Keratinocyte (primary cell): ENCODE results near the gene STAG1. TPM values are rescaled to one million over a fixed set of nuclear protein-coding genes. Genes with fewer than 3 reads are reported as not detected.

ENCODE experiments used
- DNase-seq: peaks from one replicate; pipeline ENCODE4 v3.0.0-alpha.2; 2011; ENCODE audit warnings: low read depth, missing footprints, low spot score
- FAIRE-seq: peaks from 2 replicates; lab custom pipeline; 2011; peaks lifted over from hg19 to GRCh38; lab: Jason Lieb, UNC
- H2AFZ ChIP-seq: 2 replicates; pipeline ENCODE4 v1.6.0; 2012; ENCODE audit warnings: low read length, control low read depth, inconsistent platforms; ENCODE audit not compliant: control insufficient read depth
- H3K27ac ChIP-seq: 2 replicates; pipeline ENCODE4 v1.5.1; 2011; ENCODE audit warnings: low read length; ENCODE audit not compliant: control insufficient read depth, insufficient read depth
- H3K27me3 ChIP-seq: 3 replicates; pipeline ENCODE4 v1.6.0; 2011; ENCODE audit warnings: low read length; ENCODE audit not compliant: control insufficient read depth, insufficient read depth; ENCODE audit errors: extremely low read depth
- H3K36me3 ChIP-seq, 2 experiments: 2 replicates in 1 of 2; 3 replicates in 1 of 2; pipeline ENCODE4 v1.5.1; 2011; ENCODE audit warnings: low read length in 2 of 2, mild to moderate bottlenecking in 1 of 2; ENCODE audit not compliant: control insufficient read depth in 2 of 2, insufficient read depth in 2 of 2; ENCODE audit errors: extremely low read depth in 1 of 2
- H3K4me1 ChIP-seq: 3 replicates; pipeline ENCODE4 v1.5.1; 2011; ENCODE audit warnings: low read length; ENCODE audit not compliant: control insufficient read depth, insufficient read depth; ENCODE audit errors: extremely low read depth
- H3K4me2 ChIP-seq: 3 replicates; pipeline ENCODE4 v1.6.0; 2011; ENCODE audit warnings: low read depth, low read length; ENCODE audit not compliant: control insufficient read depth, insufficient read depth; ENCODE audit errors: extremely low read depth
- H3K4me3 ChIP-seq, 3 experiments: fragments of 200-600 bp in 1 of 3; sonication (generic) in 1 of 3; 2 replicates in 2 of 3; 3 replicates in 1 of 3; pipeline ENCODE4 v1.5.1; 2011 to 2016; ENCODE audit warnings: low read length in 3 of 3, mild to moderate bottlenecking in 3 of 3, control low read depth in 2 of 3, inconsistent platforms in 1 of 3, low read depth in 1 of 3, mixed read lengths in 1 of 3, mixed run types in 1 of 3, moderate library complexity in 1 of 3; ENCODE audit not compliant: control insufficient read depth in 2 of 3, insufficient read depth in 2 of 3; ENCODE audit errors: extremely low read depth in 1 of 3
- H3K79me2 ChIP-seq: 2 replicates; pipeline ENCODE4 v1.6.0; 2012; ENCODE audit warnings: low read length; ENCODE audit not compliant: control insufficient read depth, insufficient read depth
- H3K9ac ChIP-seq: 3 replicates; pipeline ENCODE4 v1.6.0; 2011; ENCODE audit warnings: low read length; ENCODE audit not compliant: control insufficient read depth, insufficient read depth; ENCODE audit errors: extremely low read depth
- H3K9me1 ChIP-seq: 3 replicates; pipeline ENCODE4 v1.6.0; 2011; ENCODE audit warnings: low read length; ENCODE audit not compliant: control insufficient read depth, insufficient read depth; ENCODE audit errors: extremely low read depth
- H3K9me3 ChIP-seq: 2 replicates; pipeline ENCODE4 v1.5.1; 2012; ENCODE audit warnings: low read depth, low read length; ENCODE audit not compliant: control insufficient read depth
- H4K20me1 ChIP-seq: 3 replicates; pipeline ENCODE4 v1.6.0; 2011; ENCODE audit warnings: low read length; ENCODE audit not compliant: control insufficient read depth, insufficient read depth; ENCODE audit errors: extremely low read depth
- CTCF ChIP-seq, 3 experiments: IDR thresholded peaks in 1 of 3; conservative IDR thresholded peaks in 1 of 3; optimal IDR thresholded peaks in 1 of 3; 2 replicates in 2 of 3; 3 replicates in 1 of 3; pipeline versions ENCODE3 to v1.5.1; 2011; ENCODE audit warnings: low read length in 3 of 3, mild to moderate bottlenecking in 3 of 3, moderate library complexity in 2 of 3, control low read depth in 1 of 3, inconsistent platforms in 1 of 3; ENCODE audit not compliant: insufficient read depth in 2 of 3; ENCODE audit errors: extremely low read depth in 1 of 3
- EZH2 ChIP-seq: IDR thresholded peaks from one replicate; pipeline ENCODE4 v1.6.1; 2012; ENCODE audit warnings: inconsistent platforms, mild to moderate bottlenecking, low read length, moderate library complexity
- dilution Hi-C: fragments of 300-500 bp; cut with MboI; formaldehyde crosslinking; loops from one replicate; pipeline ENCODE4 v1.7.0; 2020; ENCODE audit warnings: low sequenced_read_pairs; ENCODE audit not compliant: extremely low pct_ligation_motif_present
- polyA plus RNA-seq, 5 experiments: library from polyadenylated mRNA; depleted of rRNA in 3 of 5; stranded (reverse) in 3 of 5; stranded (forward) in 1 of 5; unstranded in 1 of 5; fragments of >200 nt; gene quantifications; 1 replicate in 1 of 5; 2 replicates in 3 of 5; 3 replicates in 1 of 5; pipeline versions ENCODE4 v1.2.1 to v1.2.3, GENCODE V29; 2011 to 2012; ENCODE audit warnings: missing spikeins in 2 of 5, low read depth in 1 of 5, low replicate concordance in 1 of 5

STAG1 gene
- polyA plus RNA-seq, 1 donor (not counting 4 experiments of a cell fraction or from before 2014, with no cell fraction given), result 11.8 TPM

GRCh38 chr3:136678981-136679380 is 73.2 kb downstream of the STAG1 start:
- H3K79me2 ChIP-seq, result peaks cover 34% of the 10 kb centered on the region
- H3K36me3 ChIP-seq, result no peaks in the 10 kb centered on the region
- no peak overlapping the region for H3K4me2 ChIP-seq
- no peak overlapping the region for H3K27ac ChIP-seq
- dilution Hi-C loops, result no loop called here
- H3K9me3 ChIP-seq, result no peaks in the 10 kb centered on the region
- H3K9me1 ChIP-seq, result no peaks in the 10 kb centered on the region
- no peaks in the 10 kb centered on the region for H3K4me1 ChIP-seq
- FAIRE-seq (no peak), DNase-seq (no peak)
- no peak overlapping the region for H3K4me3 ChIP-seq
- TF ChIP-seq EZH2 (no peak), CTCF (optimal IDR thresholded peaks at IDR 0.05 in 1 of 3, IDR thresholded peaks at IDR 0.05 in 1 of 3, conservative IDR thresholded peaks at IDR 0.05 in 1 of 3; ENCODE audit: extremely low read depth in 1 of 3, insufficient read depth in 2 of 3, low read length in 3 of 3) (no peak)
- no peak overlapping the region for H3K9ac ChIP-seq
- no peaks in the 10 kb centered on the region for H3K27me3 ChIP-seq
- no peak overlapping the region for H2AFZ ChIP-seq
- no peaks in the 10 kb centered on the region for H4K20me1 ChIP-seq

GRCh38 chr3:136676009-136676408 is 76.2 kb downstream of the STAG1 start:
- peaks cover 24% of the 10 kb centered on the region for H3K79me2 ChIP-seq
- H3K9me3 ChIP-seq, result no peaks in the 10 kb centered on the region
- H3K27me3 ChIP-seq, result no peaks in the 10 kb centered on the region
- H3K36me3 ChIP-seq, result no peaks in the 10 kb centered on the region
- H3K9ac ChIP-seq, result no peak overlapping the region
- dilution Hi-C loops, result no loop called here
- TF ChIP-seq CTCF (optimal IDR thresholded peaks at IDR 0.05 in 1 of 3, IDR thresholded peaks at IDR 0.05 in 1 of 3, conservative IDR thresholded peaks at IDR 0.05 in 1 of 3; ENCODE audit: extremely low read depth in 1 of 3, insufficient read depth in 2 of 3, low read length in 3 of 3), result no peak
- TF ChIP-seq EZH2, result no peak
- FAIRE-seq, result no peak
- no peak overlapping the region for H3K4me2 ChIP-seq
- H3K27ac ChIP-seq, result no peak overlapping the region
- H3K4me3 ChIP-seq, result no peak overlapping the region
- H4K20me1 ChIP-seq, result no peaks in the 10 kb centered on the region
- H3K9me1 ChIP-seq, result no peaks in the 10 kb centered on the region
- no peaks in the 10 kb centered on the region for H3K4me1 ChIP-seq
- DNase-seq, result no peak
- H2AFZ ChIP-seq, result no peak overlapping the region
